SK-N-SH (cell line): ENCODE data around the gene NALCN. TPM values are rescaled to one million over a fixed set of nuclear protein-coding genes. Genes with fewer than 3 reads are reported as not detected.

ENCODE experiments used
- CTCF ChIA-PET: fragments of 300-600, 350-600 bp; formaldehyde crosslinking; extraction: SDS; loops from one replicate; lab custom pipeline; 2021; lab: Yijun Ruan, JAX
- POLR2A ChIA-PET: fragments of 350-600 bp; sonication (Branson Sonifier 250); formaldehyde crosslinking; extraction: SDS; loops from one replicate; lab custom pipeline; 2020; ENCODE audit warnings: antibody characterized with exemption, inconsistent platforms; lab: Yijun Ruan, JAX
- DNase-seq: peaks from one replicate; pipeline ENCODE4 v3.0.0; 2012
- H2AFZ ChIP-seq: fragments of 200-600 bp; sonication (generic); 2 replicates; pipeline ENCODE4 v1.8.1; 2016; ENCODE audit warnings: antibody characterized with exemption, mild to moderate bottlenecking, low read depth
- H3F3A ChIP-seq: fragments of 200-600 bp; sonication (generic); replicated peaks from 2 replicates; pipeline ENCODE3; 2016; ENCODE audit warnings: antibody characterized with exemption, mild to moderate bottlenecking; ENCODE audit not compliant: insufficient read depth
- H3K27ac ChIP-seq, 2 experiments: fragments of 200-500 bp in 1 of 2; fragments of 200-600 bp in 1 of 2; sonication (Bioruptor generic) in 1 of 2; sonication (generic), shearing (Covaris generic) in 1 of 2; 2 replicates each; pipeline versions ENCODE4 v1.5.1 to v1.6.1; 2014 to 2016; ENCODE audit warnings: low read depth in 2 of 2, inconsistent platforms in 1 of 2, low read length in 1 of 2, mild to moderate bottlenecking in 1 of 2, mixed read lengths in 1 of 2
- H3K27me3 ChIP-seq: fragments of 200-600 bp; sonication (generic), shearing (Covaris generic); 2 replicates; pipeline ENCODE4 v1.6.1; 2016; ENCODE audit warnings: mixed run types; ENCODE audit not compliant: insufficient read depth
- H3K36me3 ChIP-seq, 2 experiments: fragments of 200-500 bp in 1 of 2; fragments of 200-600 bp in 1 of 2; sonication (Bioruptor generic) in 1 of 2; sonication (generic) in 1 of 2; replicated peaks in 1 of 2; 2 replicates each; pipeline versions ENCODE3 to v1.5.1; 2014 to 2016; ENCODE audit warnings: low read length in 1 of 2, mild to moderate bottlenecking in 1 of 2; ENCODE audit not compliant: insufficient read depth in 2 of 2, control insufficient read depth in 1 of 2
- H3K4me1 ChIP-seq, 2 experiments: fragments of 200-500 bp in 1 of 2; fragments of 200-600 bp in 1 of 2; sonication (Bioruptor generic) in 1 of 2; sonication (generic), shearing (Covaris generic) in 1 of 2; 2 replicates each; pipeline versions ENCODE4 v1.5.1 to v1.6.1; 2014 to 2016; ENCODE audit warnings: low read depth in 1 of 2, low read length in 1 of 2, mixed run types in 1 of 2; ENCODE audit not compliant: insufficient read depth in 2 of 2, control insufficient read depth in 1 of 2
- H3K4me2 ChIP-seq: fragments of 200-600 bp; sonication (generic), shearing (Covaris generic); 2 replicates; pipeline ENCODE4 v1.6.1; 2017; ENCODE audit warnings: mixed run types
- H3K4me3 ChIP-seq, 2 experiments: fragments of 200-500 bp in 1 of 2; fragments of 200-600 bp in 1 of 2; sonication (Bioruptor generic) in 1 of 2; sonication (generic), shearing (Covaris generic) in 1 of 2; 2 replicates each; pipeline versions ENCODE4 v1.5.1 to v1.8.1; 2014 to 2016; ENCODE audit warnings: low read depth in 2 of 2, inconsistent platforms in 1 of 2, low read length in 1 of 2, mild to moderate bottlenecking in 1 of 2, mixed read lengths in 1 of 2, moderate library complexity in 1 of 2
- H3K79me2 ChIP-seq: fragments of 200-600 bp; sonication (generic); 2 replicates; pipeline ENCODE4 v1.8.1; 2017; ENCODE audit warnings: mild to moderate bottlenecking; ENCODE audit not compliant: insufficient read depth
- H3K9ac ChIP-seq: fragments of 200-600 bp; sonication (generic); 2 replicates; pipeline ENCODE4 v1.6.1; 2017; ENCODE audit warnings: mixed run types
- H3K9me2 ChIP-seq: fragments of 200-600 bp; sonication (generic); 2 replicates; pipeline ENCODE4 v1.6.1; 2017; ENCODE audit warnings: mixed run types
- H3K9me3 ChIP-seq: fragments of 200-600 bp; sonication (generic); 2 replicates; pipeline ENCODE4 v1.6.1; 2017; ENCODE audit warnings: mixed run types, mild to moderate bottlenecking, moderate library complexity
- H4K20me1 ChIP-seq: fragments of 200-600 bp; sonication (generic); 2 replicates; pipeline ENCODE4 v1.6.1; 2017; ENCODE audit warnings: mild to moderate bottlenecking, mixed run types; ENCODE audit not compliant: insufficient read depth
- CHD2 ChIP-seq: fragments of 150-350 bp; IDR thresholded peaks from 2 replicates; pipeline ENCODE4 v1.6.1; 2018; ENCODE audit warnings: low read length; ENCODE audit not compliant: partially characterized antibody
- EP300 ChIP-seq, 2 experiments: IDR thresholded peaks; 2 replicates each; pipeline versions ENCODE4 v1.4.0 to v1.6.1; 2012; ENCODE audit warnings: borderline replicate concordance in 1 of 2, low read depth in 1 of 2, low read length in 1 of 2
- EZH2phosphoT487 ChIP-seq: fragments of 200-600 bp; sonication (generic); IDR thresholded peaks from 2 replicates; pipeline ENCODE4 v1.6.1; 2017; ENCODE audit warnings: low read depth, mixed run types, mild to moderate bottlenecking, antibody characterized with exemption, moderate library complexity, borderline replicate concordance
- FOSL2 ChIP-seq: IDR thresholded peaks from 2 replicates; pipeline ENCODE4 v1.4.0; 2012; ENCODE audit warnings: low read depth, mild to moderate bottlenecking, moderate library complexity, borderline replicate concordance
- FOXM1 ChIP-seq: IDR thresholded peaks from 2 replicates; pipeline ENCODE4 v1.4.0; 2012; ENCODE audit warnings: low read depth, mild to moderate bottlenecking
- GABPA ChIP-seq: IDR thresholded peaks from 2 replicates; pipeline ENCODE4 v1.4.0; 2012; ENCODE audit warnings: low read depth, mild to moderate bottlenecking
- GATA2 ChIP-seq: sonication (generic); formaldehyde crosslinking; IDR thresholded peaks from 2 replicates; pipeline ENCODE4 v1.5.0; 2020; ENCODE audit warnings: mild to moderate bottlenecking, missing genetic modification reagents
- MXI1 ChIP-seq: IDR thresholded peaks from 2 replicates; pipeline ENCODE4 v1.6.1; 2012; ENCODE audit warnings: mild to moderate bottlenecking, low read depth, low read length, improper control_type of control experiment
- NFIC ChIP-seq: IDR thresholded peaks from 2 replicates; pipeline ENCODE4 v1.4.0; 2012; ENCODE audit warnings: borderline replicate concordance
- REST ChIP-seq: IDR thresholded peaks from 2 replicates; pipeline ENCODE4 v1.6.1; 2012; ENCODE audit warnings: mild to moderate bottlenecking, low read depth, low read length, moderate library complexity
- RXRA ChIP-seq: IDR thresholded peaks from 2 replicates; pipeline ENCODE4 v1.4.0; 2012; ENCODE audit warnings: low read depth, mild to moderate bottlenecking, borderline replicate concordance
- SMC3 ChIP-seq: IDR thresholded peaks from 2 replicates; pipeline ENCODE4 v1.6.1; 2012; ENCODE audit warnings: low read depth, low read length, improper control_type of control experiment
- TCF12 ChIP-seq: IDR thresholded peaks from 2 replicates; pipeline ENCODE4 v1.4.0; 2012
- TEAD4 ChIP-seq: IDR thresholded peaks from 2 replicates; pipeline ENCODE4 v1.4.0; 2012; ENCODE audit warnings: mild to moderate bottlenecking, borderline replicate concordance; ENCODE audit not compliant: insufficient read depth
- USF1 ChIP-seq: IDR thresholded peaks from 2 replicates; pipeline ENCODE4 v1.4.0; 2012; ENCODE audit warnings: low read depth, borderline replicate concordance
- USF2 ChIP-seq: fragments of 150-350 bp; IDR thresholded peaks from 2 replicates; pipeline ENCODE4 v1.6.1; 2017; ENCODE audit warnings: antibody characterized with exemption, low read length, low read depth, borderline replicate concordance
- ZBTB33 ChIP-seq: IDR thresholded peaks from 2 replicates; pipeline ENCODE4 v1.4.0; 2012; ENCODE audit warnings: low read depth, borderline replicate concordance
- WGBS: methylation state at CpG from one replicate; pipeline ENCODE4 v1.1.6; 2017; ENCODE audit warnings: low lambda C conversion rate; 5-methylcytosine and 5-hydroxymethylcytosine counted together
- polyA plus RNA-seq, 3 experiments: library from polyadenylated mRNA; depleted of rRNA; stranded (reverse); fragments of >200 nt; gene quantifications; 2 replicates each; pipeline ENCODE4 v1.2.3, GENCODE V29; 2012

NALCN gene
- polyA plus RNA-seq, 1 of the 3 experiments (the other 2 are of a cell fraction) = 3.0 TPM

- H3K27me3 ChIP-seq = no peaks in the 10 kb centered on the region
- TF ChIP-seq FOSL2 = no peak
- peak; percentile 87 for TF ChIP-seq REST
- peaks cover 5 to 17% of the 10 kb centered on the region in 2 experiments for H3K4me1 ChIP-seq
- no peaks in the 10 kb centered on the region for H3K36me3 ChIP-seq
- no peak for DNase-seq
- H3K9me3 ChIP-seq = no peaks in the 10 kb centered on the region
- H3F3A ChIP-seq = peaks cover 38% of the 10 kb centered on the region
- no peak overlapping the region for H3K4me3 ChIP-seq
- no peaks in the 10 kb centered on the region for H3K9me2 ChIP-seq
- no peak overlapping the region for H3K27ac ChIP-seq
- no peak overlapping the region for H3K9ac ChIP-seq
- ChIA-PET POLR2A (no interaction called here), CTCF (no interaction called here)
- peaks cover 17% of the 10 kb centered on the region for H3K79me2 ChIP-seq
- H4K20me1 ChIP-seq = no peaks in the 10 kb centered on the region
- H2AFZ ChIP-seq = no peak overlapping the region
- H3K4me2 ChIP-seq = no peak overlapping the region
- 89% methylated on average over 4 of the region's 4 CpGs for WGBS
Measured at GRCh38 chr13:101447852-101448251, 31.5 kb upstream of the NALCN start.

GRCh38 chr13:101434486-101434885, 18.2 kb upstream of the NALCN start:
- Histone ChIP-seq H3K27ac (no peak overlapping the region), H3F3A (no peaks in the 10 kb centered on the region), H2AFZ (no peak overlapping the region), H3K27me3 (no peaks in the 10 kb centered on the region), H3K9me2 (no peaks in the 10 kb centered on the region), H3K79me2 (no peaks in the 10 kb centered on the region), H3K4me1 (no peaks in the 10 kb centered on the region), H3K36me3 (no peaks in the 10 kb centered on the region), H3K9me3 (no peaks in the 10 kb centered on the region), H4K20me1 (no peaks in the 10 kb centered on the region), H3K4me2 (no peak overlapping the region), H3K4me3 (no peak overlapping the region), H3K9ac (no peak overlapping the region)
- ChIA-PET CTCF (interaction anchor here (1.1 kb wide), 1 partner anchor 290 kb away, joined by 3 read pairs; no protein-coding TSS in a partner anchor), POLR2A (no interaction called here)
- WGBS = 92% methylated on average over 3 of the region's 3 CpGs
- no peak for DNase-seq
- TF ChIP-seq EP300 (IDR thresholded peaks at IDR 0.05; ENCODE audit: borderline replicate concordance in 1 of 2, low read depth in 1 of 2, low read length in 1 of 2) = no peak
- no peak for TF ChIP-seq EZH2phosphoT487
- TF ChIP-seq SMC3 = no peak
- no peak for TF ChIP-seq ZBTB33
- TF ChIP-seq USF2 = no peak
- TF ChIP-seq TEAD4 = no peak
- no peak for TF ChIP-seq TCF12
- no peak for TF ChIP-seq MXI1
- no peak for TF ChIP-seq NFIC
- no peak for TF ChIP-seq USF1
- no peak for TF ChIP-seq CHD2
- TF ChIP-seq RXRA = no peak
- TF ChIP-seq GABPA = no peak
- TF ChIP-seq FOXM1 = no peak
- TF ChIP-seq GATA2 (CRISPR knock-in tag) = no peak
